Measurements from ENCODE around the gene HMGB4.

GRCh38 chr1:33846861-33847260 is 17.0 kb upstream of the HMGB4 start:
- no peak for TF ChIP-seq POLR2A (IDR thresholded peaks at IDR 0.05)
- no peak for TF ChIP-seq CTCF (IDR thresholded peaks at IDR 0.05)
- no peak for TF ChIP-seq EP300 (IDR thresholded peaks at IDR 0.05)
